Kidney (tissue), 14 donors: Measurements from ENCODE around the gene ABL1. TPM values are rescaled to one million over a fixed set of nuclear protein-coding genes. Genes with fewer than 3 reads are reported as not detected.

Experiments used
- DNase-seq, 5 donors: peaks; one replicate each; pipeline ENCODE4 v3.0.0-alpha.2; 2013 to 2020
- FAIRE-seq: peaks from 2 replicates; lab custom pipeline; 2012; peaks lifted over from hg19 to GRCh38; lab: Jason Lieb, UNC
- H3K27ac ChIP-seq, 2 donors: one replicate each; pipeline ENCODE4 v1.7.0; 2013; ENCODE audit warnings: low read depth in 2 of 2, low read length in 2 of 2, inconsistent platforms in 1 of 2
- H3K27me3 ChIP-seq: one replicate; pipeline ENCODE4 v1.7.1; 2013; ENCODE audit warnings: low read length, inconsistent platforms; ENCODE audit not compliant: control insufficient read depth, insufficient read depth
- H3K36me3 ChIP-seq, 3 donors: one replicate each; pipeline versions ENCODE4 v1.7.0 to v1.7.1; 2013; ENCODE audit warnings: low read length in 3 of 3, control low read depth in 1 of 3, inconsistent platforms in 1 of 3; ENCODE audit not compliant: insufficient read depth in 3 of 3, control insufficient read depth in 2 of 3
- H3K4me1 ChIP-seq, 3 donors: one replicate each; pipeline versions ENCODE4 v1.7.0 to v1.7.1; 2013; ENCODE audit warnings: low read length in 3 of 3, inconsistent platforms in 1 of 3, low read depth in 1 of 3; ENCODE audit not compliant: control insufficient read depth in 2 of 3, insufficient read depth in 2 of 3
- H3K4me3 ChIP-seq, 3 donors: one replicate each; pipeline versions ENCODE4 v1.7.0 to v1.8.1; 2013; ENCODE audit warnings: low read length in 3 of 3, control low read depth in 1 of 3, inconsistent platforms in 1 of 3
- H3K9ac ChIP-seq, 3 donors: one replicate each; pipeline versions ENCODE4 v1.7.0 to v1.7.1; 2013; ENCODE audit warnings: low read length in 3 of 3, control low read depth in 1 of 3, inconsistent platforms in 1 of 3
- H3K9me3 ChIP-seq, 3 donors: one replicate each; pipeline versions ENCODE4 v1.7.0 to v1.7.1; 2013; ENCODE audit warnings: low read length in 3 of 3, control low read depth in 1 of 3, inconsistent platforms in 1 of 3; ENCODE audit not compliant: control insufficient read depth in 2 of 3, insufficient read depth in 1 of 3
- intact Hi-C: fragments of 100-400 bp; cut with DNase I; formaldehyde crosslinking; loops from one replicate; pipeline ENCODE4 v1.11.1; 2022
- polyA plus RNA-seq: library from polyadenylated mRNA; stranded (reverse); fragments of 350-450 nt; fragmentation: Illumina TruSeq; extraction: RNeasy Lipid Tissue Mini Kit (QIAGEN cat#74804); gene quantifications from one replicate; pipeline ENCODE4 v1.2.3, GENCODE V29; 2014; ENCODE audit warnings: low read depth, low replicate concordance; ENCODE audit not compliant: insufficient read depth
- total RNA-seq: library from RNA; stranded (reverse); fragmentation: NEBNext Ultra II Directional; extraction: Animal tissue kit (Norgen Biotek cat#: 25700); gene quantifications from one replicate; pipeline ENCODE4 v1.2.1, GENCODE V29; 2021
- TF ChIP-seq, protein P1 (sequence below): IDR thresholded peaks from 3 replicates; pipeline ENCODE4 v1.5.1; 2012; ENCODE audit warnings: mild to moderate bottlenecking, moderate library complexity, borderline replicate concordance; ENCODE audit not compliant: insufficient read depth; ENCODE audit errors: extremely low read depth
- donor health status: control.
- donor health status: control.
- donor health status: control.
- donor health status: control.
- donor health status: control.
- donor health status: DM: yes; HTN: yes; CAD: no.
- donor health status: Normal renal cell carcinoma (clear cell type).

The ABL1 gene
- total and polyA plus RNA-seq, 2 donors from 2014 or later: 15.0 to 63.6 TPM

- H3K27me3 ChIP-seq: no peaks in the 10 kb centered on the region
- no peaks in the 10 kb centered on the region for H3K9me3 ChIP-seq
- no peak overlapping the region for H3K27ac ChIP-seq
- no peak overlapping the region for H3K4me3 ChIP-seq
- no peaks in the 10 kb centered on the region for H3K4me1 ChIP-seq
- DNase-seq (no peak), FAIRE-seq (no peak)
- TF ChIP-seq, protein P1, sequence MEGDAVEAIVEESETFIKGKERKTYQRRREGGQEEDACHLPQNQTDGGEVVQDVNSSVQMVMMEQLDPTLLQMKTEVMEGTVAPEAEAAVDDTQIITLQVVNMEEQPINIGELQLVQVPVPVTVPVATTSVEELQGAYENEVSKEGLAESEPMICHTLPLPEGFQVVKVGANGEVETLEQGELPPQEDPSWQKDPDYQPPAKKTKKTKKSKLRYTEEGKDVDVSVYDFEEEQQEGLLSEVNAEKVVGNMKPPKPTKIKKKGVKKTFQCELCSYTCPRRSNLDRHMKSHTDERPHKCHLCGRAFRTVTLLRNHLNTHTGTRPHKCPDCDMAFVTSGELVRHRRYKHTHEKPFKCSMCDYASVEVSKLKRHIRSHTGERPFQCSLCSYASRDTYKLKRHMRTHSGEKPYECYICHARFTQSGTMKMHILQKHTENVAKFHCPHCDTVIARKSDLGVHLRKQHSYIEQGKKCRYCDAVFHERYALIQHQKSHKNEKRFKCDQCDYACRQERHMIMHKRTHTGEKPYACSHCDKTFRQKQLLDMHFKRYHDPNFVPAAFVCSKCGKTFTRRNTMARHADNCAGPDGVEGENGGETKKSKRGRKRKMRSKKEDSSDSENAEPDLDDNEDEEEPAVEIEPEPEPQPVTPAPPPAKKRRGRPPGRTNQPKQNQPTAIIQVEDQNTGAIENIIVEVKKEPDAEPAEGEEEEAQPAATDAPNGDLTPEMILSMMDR: no peak
- intact Hi-C loops: no loop called here
- no peaks in the 10 kb centered on the region for H3K36me3 ChIP-seq
- no peak overlapping the region for H3K9ac ChIP-seq
Measured at GRCh38 chr9:130925050-130925678, 90.1 kb downstream of the ABL1 start.

DNA sequence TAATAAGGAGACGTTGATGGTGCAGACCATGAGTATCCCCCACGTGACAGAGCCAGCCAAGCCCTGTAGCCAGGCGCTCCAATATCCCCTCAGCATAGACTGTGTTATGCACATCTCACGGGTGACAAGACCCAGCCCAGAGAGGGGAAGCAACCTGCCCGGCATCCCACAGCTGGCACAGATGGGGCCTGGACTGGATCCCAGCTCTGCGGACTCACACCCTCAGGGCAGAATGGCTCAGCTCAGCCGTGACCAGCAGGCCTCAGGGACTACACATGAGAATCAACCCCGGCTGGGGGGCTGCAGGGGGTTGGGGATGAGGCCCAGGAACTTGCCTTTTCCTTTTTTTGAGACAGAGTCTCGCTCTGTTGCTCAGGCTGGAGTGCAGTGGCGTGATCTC lies 92.3 kb downstream of the ABL1 start:
- no peak overlapping the region for H3K4me3 ChIP-seq
- H3K9ac ChIP-seq: no peak overlapping the region
- no peak overlapping the region for H3K27ac ChIP-seq
- TF ChIP-seq, protein P1: no peak
- DNase-seq (peak in 1 of 5 donors; percentile 77), FAIRE-seq (no peak)
- H3K27me3 ChIP-seq: no peaks in the 10 kb centered on the region
- H3K4me1 ChIP-seq: no peaks in the 10 kb centered on the region
- intact Hi-C loops: no loop called here
- no peaks in the 10 kb centered on the region for H3K36me3 ChIP-seq
- no peaks in the 10 kb centered on the region for H3K9me3 ChIP-seq

- Histone ChIP-seq H3K4me1 (no peaks in the 10 kb centered on the region), H3K9me3 (no peaks in the 10 kb centered on the region), H3K9ac (no peak overlapping the region), H3K4me3 (no peak overlapping the region), H3K27ac (no peak overlapping the region), H3K27me3 (no peaks in the 10 kb centered on the region), H3K36me3 (no peaks in the 10 kb centered on the region)
- FAIRE-seq: no peak
- intact Hi-C loops: no loop called here
- DNase-seq: peak in 4 of 5 donors; percentile 53 to 92 (median 76)
- TF ChIP-seq, protein P1: no peak
Measured at GRCh38 chr9:130927995-130928900, 93.2 kb downstream of the ABL1 start.
